ENCODE results near the gene ZNF43.
"Not testable (repeated sequence)": the region's sequence is repeated elsewhere in the genome, so short reads cannot be mapped to it uniquely, and the experiment has no call there.

The ZNF43 gene

DNA sequence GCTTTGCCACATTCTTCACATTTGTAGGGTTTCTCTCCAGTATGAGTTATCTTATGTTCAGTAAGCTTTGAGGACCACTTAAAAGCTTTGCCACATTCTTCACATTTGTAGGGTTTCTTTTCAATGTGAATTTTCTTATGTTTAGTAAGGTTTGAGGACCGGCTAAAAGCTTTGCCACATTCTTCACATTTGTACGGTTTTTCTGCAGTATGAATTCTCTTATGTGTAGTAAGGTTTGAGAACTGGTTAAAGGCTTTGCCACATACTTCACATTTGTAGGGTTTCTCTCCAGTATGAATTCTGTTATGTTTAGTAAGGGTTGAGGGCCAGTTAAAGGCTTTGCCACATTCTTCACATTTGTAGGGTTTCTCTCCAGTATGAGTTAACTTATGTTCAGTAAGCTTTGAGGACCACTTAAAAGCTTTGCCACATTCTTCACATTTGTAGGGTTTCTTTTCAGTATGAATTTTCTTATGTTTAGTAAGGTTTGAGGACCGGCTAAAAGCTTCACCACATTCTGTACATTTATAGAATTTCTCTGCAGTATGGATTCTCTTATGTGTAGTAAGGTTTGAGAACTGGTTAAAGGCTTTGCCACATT, 27.5 kb downstream of the ZNF43 start:
- DNase-seq, result not testable (repeated sequence)

DNA sequence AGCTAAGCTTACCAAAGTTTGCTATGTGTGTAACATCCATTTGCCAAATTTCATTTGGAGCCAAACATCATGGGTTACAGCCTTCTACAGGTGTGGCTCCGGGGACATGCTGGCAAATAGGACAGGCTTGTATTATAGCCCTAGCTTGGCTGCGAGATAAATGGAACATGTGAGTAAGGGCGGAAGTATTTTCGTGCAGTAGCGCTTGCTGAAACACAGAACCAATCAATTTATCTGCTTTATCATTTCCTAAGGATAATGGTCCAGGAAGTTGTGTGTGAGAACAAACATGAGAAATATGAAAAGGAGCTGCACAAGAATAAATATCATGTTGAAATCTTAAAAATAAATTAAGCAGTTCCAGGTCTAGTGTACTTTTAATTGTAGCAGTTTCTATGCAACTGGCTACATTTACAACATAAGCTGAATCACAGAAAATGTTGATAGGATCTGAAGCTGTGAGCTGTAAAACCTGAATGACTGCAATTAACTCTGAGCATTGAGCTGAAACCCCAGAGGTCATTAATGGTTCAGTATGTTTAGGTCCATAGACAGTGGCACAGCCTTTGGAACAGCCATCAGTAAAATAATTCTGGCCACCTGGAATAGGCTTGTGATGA, 46.4 kb downstream of the ZNF43 start:
- no peak for DNase-seq

- no peak for DNase-seq
Observed at GRCh38 chr19:21786936-21787335, 49.0 kb downstream of the ZNF43 start.

DNA sequence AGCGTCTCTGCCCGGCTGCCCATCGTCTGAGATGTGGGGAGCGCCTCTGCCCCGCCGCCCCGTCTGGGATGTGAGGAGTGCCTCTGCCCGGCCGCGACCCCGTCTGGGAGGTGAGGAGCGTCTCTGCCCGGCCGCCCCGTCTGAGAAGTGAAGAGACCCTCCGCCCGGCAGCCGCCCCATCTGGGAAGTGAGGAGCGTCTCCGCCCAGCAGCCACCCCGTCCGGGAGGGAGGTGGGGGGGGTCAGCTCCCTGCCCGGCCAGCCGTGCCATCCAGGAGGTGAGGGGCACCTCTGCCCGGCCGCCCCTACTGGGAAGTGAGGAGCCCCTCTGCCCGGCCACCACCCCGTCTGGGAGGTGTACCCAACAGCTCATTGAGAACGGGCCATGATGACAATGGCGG, 60.2 kb downstream of the ZNF43 start:
- not testable (repeated sequence) for DNase-seq

DNA sequence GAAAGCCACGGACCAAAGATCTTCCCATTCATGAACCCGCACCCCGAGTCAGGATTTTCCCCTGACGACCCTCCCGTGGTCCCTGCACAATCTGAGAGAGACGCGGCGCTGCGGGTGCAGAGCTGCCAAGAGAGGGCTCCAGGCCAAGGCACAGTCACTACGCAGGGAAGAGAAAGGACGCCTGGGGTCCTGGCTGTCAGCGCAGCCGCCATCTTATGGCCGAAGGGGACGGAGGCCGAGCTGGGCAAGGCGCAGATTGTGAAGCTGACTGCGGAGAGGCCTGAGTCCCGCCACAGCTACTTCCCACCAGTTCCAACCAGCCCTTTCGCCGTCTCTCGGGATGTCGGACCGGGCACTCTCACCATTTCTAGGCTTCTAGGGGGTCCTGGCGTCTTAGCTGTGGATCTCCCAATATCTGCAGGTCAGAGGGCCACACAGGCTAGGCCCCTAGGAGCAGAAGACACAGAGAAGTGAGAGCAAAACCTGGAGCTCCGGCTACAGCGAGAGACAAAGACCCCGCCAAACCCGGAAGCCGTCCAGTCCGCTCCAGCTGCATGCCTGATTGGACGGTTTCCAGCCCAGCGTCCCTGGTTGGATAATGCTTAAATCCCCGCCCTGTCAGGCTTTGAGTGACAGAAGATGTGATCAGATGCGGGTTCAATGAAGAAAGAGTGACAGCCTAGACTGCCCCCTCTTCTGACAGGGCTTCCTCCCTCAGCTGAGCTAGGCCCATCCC, 68.7 kb downstream of the ZNF43 start, which contains the start of gene ZNF100:
Gene ZNF100 (minus strand): TSS at position 515 of the 736 bp plus-strand sequence. CDS start 150 bp downstream, at position 365.
- peak; percentile 95 for DNase-seq

GRCh38 chr19:21766705-21767064, 69.3 kb downstream of the ZNF43 start:
- not testable (repeated sequence) for DNase-seq

DNA sequence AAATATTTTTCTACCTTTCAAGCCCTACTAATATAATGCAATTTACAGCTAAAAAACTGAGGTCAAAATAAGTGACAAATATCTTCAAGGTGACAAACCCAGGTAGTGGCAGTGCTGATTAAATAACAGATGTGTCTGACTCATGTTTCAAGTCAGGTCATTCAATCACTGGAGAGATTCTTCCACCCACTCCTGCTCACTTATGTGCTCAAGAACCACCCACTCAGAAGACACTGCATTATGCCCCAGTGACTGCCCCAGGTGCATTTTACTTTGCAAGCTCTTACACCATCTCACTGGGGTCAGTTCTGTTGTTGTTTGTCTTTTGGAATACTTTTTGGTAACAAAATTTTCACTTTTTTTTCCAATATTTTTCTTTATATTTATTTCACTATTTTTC, 70.8 kb downstream of the ZNF43 start:
- no peak for DNase-seq

DNA sequence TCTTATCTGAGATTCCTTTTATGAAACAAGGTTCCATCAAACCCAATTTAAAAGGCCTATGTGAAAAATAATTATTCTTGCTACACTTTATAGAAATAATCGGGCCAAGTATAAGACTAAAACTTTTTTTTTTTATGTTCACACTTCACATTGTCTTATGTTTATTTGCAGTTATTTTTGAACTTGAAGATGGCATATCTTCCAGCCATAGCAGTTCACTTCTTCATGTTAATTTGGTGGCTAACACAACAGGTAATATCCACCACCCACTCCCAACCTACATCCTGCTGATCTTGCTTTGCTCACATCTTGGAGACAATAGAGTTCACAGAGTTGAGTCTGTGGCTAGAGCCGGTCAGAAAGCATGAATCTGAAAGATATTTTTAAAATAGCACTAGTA, 74.4 kb downstream of the ZNF43 start:
- not testable (repeated sequence) for DNase-seq

GRCh38 chr19:21758296-21758695, 77.7 kb downstream of the ZNF43 start:
- no peak for DNase-seq

DNA sequence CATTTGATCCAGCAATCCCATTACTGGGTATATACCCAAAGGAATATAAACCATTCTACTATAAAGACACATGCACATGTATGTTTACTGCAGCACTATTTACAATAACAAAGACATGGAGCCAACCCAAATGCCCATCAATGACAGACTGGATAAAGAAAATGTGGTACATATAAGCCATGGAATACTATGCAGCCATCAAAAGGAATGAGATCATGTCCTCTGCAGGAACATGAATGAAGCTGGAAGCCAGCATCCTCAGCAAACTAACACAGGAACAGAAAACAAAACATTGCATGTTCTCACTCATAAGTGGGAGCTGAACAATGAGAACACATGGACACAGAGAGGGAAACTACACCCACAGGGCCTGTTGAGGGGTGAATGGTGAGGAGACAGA, 80.4 kb downstream of the ZNF43 start:
- not testable (repeated sequence) for DNase-seq
